ENCODE data around the gene MARCHF3.
"Not testable (repeated sequence)": the region's sequence is repeated elsewhere in the genome, so short reads cannot be mapped to it uniquely, and the experiment has no call there.

The MARCHF3 gene

GRCh38 chr5:126847826-126848251 lies 182.5 kb downstream of the MARCHF3 start:
- no peak for DNase-seq (ENCODE audit: low read depth, low spot score)

- no peak for DNase-seq (ENCODE audit: low read depth, low spot score)
Observed at GRCh38 chr5:126847456-126847820, 182.9 kb downstream of the MARCHF3 start.

- no peak for DNase-seq (ENCODE audit: low read depth, low spot score)
Observed at GRCh38 chr5:126846744-126847455, 183.5 kb downstream of the MARCHF3 start.

DNA sequence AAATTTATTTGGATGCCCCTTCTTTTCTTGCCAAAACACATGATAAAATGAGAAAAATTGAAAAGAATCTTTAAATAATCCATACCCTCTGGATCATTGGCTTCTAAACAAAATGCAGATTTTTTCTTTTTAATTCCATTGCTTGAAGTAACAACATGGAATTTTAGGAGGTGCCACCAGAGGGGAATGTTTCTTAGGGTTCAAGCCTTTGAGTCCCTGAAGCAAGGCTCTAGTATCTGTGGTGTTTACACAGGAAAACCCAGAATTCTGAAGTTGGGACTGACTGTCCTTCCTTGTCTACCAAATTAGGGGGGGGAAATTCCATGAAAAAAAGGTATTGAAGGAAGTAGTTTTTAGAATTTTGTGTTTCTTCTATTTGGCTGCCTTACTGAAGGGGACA lies 184.0 kb downstream of the MARCHF3 start:
- no peak for DNase-seq (ENCODE audit: low read depth, low spot score)

GRCh38 chr5:126845470-126846070 lies 184.8 kb downstream of the MARCHF3 start:
- not testable (repeated sequence) for DNase-seq (ENCODE audit: low read depth, low spot score)

- DNase-seq (ENCODE audit: low read depth, low spot score): not testable (repeated sequence)
Observed at GRCh38 chr5:126843375-126843774, 187.0 kb downstream of the MARCHF3 start.

DNA sequence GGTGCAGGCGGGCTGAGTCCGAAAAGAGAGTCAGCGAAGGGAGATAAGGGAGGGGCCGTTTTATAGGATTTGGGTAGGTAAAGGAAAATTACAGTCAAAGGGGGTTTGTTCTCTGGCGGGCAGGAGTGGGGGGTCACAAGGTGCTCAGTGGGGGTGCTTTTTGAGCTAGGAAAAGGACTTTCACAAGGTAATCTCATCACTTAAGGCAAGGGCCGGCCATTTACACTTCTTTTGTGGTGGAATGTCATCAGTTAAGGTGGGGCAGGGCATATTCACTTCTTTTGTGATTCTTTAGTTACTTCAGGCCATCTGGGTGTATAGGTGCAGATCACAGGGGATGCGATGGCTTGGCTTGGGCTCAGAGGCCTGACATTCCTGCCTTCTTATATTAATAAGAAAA lies 191.0 kb downstream of the MARCHF3 start:
- not testable (repeated sequence) for DNase-seq (ENCODE audit: low read depth, low spot score)

- DNase-seq (ENCODE audit: low read depth, low spot score): no peak
Observed at GRCh38 chr5:126837906-126838539, 192.3 kb downstream of the MARCHF3 start.

- no peak for DNase-seq (ENCODE audit: low read depth, low spot score)
Observed at GRCh38 chr5:126837242-126837641, 193.1 kb downstream of the MARCHF3 start.

GRCh38 chr5:126836778-126837177 lies 193.6 kb downstream of the MARCHF3 start:
- DNase-seq (ENCODE audit: low read depth, low spot score): no peak

DNA sequence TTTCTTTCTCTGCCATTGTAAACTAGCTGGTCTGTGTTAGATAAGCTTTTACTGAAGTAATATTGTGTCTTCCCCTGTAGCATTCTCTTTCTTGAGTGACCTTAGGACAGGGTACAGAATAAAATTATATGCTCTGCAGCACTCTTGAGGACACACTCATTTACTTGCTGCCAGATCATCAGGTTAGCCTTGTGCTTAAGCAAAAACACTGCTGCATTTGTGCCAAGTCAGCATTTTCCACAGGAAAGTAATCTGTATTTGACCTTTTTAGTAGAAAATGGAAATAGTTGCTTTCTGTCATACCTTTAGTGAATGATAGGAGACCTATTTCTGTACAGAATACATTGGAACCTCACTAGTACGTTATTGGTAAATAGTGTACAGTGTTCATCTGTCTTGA lies 199.2 kb downstream of the MARCHF3 start:
- DNase-seq (ENCODE audit: low read depth, low spot score): no peak

DNA sequence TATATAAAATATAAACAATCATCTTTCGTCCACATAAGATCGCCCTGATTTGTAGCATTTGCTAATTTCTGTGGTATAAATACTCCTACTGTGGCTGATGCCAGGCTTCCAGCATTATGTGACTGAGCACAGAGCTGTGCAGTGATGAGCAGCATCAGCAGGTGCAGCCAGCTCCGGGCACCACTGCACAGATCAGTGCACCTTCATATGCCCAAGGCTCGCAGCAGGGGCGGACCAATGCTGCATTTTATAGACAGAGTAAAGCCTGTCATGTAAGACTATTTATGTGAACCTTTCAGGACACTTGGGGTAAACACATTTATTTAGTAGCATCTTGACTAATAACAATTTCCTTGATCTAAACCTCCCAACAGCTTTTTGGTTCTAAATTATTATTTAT lies 200.3 kb downstream of the MARCHF3 start:
- DNase-seq (ENCODE audit: low read depth, low spot score): no peak

GRCh38 chr5:126829098-126829497 lies 201.3 kb downstream of the MARCHF3 start:
- DNase-seq (ENCODE audit: low read depth, low spot score): no peak

DNA sequence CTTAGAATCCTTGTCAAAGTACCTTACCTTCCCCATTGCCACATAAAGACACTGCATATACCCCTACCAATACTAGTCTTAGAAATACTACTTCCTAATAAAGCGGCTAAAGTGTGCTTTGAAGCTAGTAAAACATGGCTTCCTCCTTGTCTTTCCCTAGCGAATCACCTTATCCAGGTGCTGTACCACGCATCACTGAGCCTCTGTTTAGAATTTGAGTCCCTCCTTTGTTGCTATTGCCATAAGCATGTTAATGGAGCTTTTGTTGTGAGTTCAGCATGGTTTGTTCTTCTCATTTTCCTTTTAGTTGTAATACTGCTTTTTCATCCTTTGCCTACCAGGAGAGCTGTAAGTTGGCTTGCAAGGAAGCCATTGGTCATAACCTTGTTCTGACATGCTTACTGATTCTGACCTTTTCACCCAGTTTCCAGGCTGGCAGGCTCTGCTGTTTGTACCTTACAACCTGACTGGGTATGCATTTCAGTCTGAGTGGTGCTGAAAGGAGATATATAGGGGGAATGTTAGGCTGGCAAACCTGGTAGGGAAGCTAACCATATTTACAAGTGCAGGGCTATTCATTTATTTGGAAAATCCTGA lies 203.6 kb downstream of the MARCHF3 start:
- DNase-seq (ENCODE audit: low read depth, low spot score): no peak

- no peak for DNase-seq (ENCODE audit: low read depth, low spot score)
Observed at GRCh38 chr5:126819253-126819652, 211.1 kb downstream of the MARCHF3 start.

GRCh38 chr5:126818736-126819135 lies 211.6 kb downstream of the MARCHF3 start:
- no peak for DNase-seq (ENCODE audit: low read depth, low spot score)
